HG03469 (cell line): ENCODE results near the gene STAT4.

Experiments
- ATAC-seq: cut with Tn5 transposase; IDR thresholded peaks from one replicate; pipeline ENCODE4 v1.9.1; 2021; ENCODE audit warnings: mild to moderate bottlenecking, moderate library complexity, moderate number of reproducible peaks; ENCODE audit not compliant: unreplicated experiment

Gene STAT4, protein sequence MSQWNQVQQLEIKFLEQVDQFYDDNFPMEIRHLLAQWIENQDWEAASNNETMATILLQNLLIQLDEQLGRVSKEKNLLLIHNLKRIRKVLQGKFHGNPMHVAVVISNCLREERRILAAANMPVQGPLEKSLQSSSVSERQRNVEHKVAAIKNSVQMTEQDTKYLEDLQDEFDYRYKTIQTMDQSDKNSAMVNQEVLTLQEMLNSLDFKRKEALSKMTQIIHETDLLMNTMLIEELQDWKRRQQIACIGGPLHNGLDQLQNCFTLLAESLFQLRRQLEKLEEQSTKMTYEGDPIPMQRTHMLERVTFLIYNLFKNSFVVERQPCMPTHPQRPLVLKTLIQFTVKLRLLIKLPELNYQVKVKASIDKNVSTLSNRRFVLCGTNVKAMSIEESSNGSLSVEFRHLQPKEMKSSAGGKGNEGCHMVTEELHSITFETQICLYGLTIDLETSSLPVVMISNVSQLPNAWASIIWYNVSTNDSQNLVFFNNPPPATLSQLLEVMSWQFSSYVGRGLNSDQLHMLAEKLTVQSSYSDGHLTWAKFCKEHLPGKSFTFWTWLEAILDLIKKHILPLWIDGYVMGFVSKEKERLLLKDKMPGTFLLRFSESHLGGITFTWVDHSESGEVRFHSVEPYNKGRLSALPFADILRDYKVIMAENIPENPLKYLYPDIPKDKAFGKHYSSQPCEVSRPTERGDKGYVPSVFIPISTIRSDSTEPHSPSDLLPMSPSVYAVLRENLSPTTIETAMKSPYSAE

DNA sequence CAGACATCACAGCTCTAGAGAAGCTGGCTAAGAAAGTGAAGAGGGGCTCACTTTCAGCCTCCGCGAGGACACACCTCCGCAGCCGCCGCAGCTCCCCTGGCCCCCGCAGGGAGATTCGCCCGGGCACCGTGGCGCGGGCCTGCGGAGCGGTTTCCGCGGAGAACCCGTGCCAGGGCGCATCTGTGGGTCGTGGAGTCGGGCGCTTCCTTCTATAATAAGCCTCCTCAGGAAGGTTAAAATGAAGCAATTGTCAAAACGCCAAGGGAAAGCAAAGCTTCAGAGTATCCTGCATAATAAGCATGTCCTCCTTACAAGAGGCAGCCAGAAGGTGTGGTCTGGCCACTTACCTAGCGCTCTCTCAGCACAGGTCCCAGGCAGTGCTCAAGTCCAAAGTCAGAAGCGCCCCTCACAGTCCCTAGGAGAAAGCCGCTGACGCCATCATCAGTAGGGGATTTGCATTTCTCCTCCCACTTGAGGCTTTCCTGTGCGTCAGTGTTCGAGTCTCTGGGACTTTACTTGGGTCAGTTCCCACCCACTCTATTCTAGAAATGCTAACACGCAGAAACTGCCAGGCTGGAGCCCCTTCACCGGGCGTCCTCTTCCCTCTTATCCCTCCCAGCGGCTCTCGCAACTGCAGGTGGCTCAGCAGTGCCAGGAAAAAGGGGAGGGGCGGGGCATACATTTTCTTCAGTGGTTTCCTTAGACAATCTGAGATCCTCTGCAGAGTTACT, at the start of gene STAT4:
Gene STAT4 (minus strand): TSS at position 395 of the 731 bp plus-strand sequence. CDS start 2,791 bp downstream, outside the sequence.
- ATAC-seq: peak; percentile 89

DNA sequence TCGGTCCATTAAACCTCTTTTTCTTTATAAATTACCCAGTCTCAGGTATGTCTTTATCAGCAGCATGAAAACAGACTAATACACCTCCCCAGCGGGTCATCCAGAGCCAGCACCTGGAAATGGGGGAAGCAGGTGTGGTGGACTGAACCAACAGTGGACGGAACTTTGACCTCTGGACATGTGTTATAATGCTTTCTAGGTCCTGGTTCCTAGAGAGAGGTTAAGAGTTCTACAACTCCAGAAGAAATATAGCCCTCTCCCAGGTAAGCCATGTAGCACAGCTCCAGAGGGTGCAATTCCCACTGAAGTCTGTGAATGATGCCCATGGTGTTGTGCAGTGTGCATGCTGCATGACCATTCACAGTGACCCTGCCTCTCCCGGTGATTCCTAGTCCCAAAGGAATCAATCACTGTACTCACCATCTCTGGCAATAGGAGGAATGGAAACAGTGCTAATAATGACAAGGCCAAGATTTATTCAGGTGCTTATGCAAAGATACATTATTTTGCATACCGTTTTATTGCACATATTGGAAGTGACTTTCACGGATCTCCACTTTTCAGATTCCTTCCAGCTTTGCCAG, 49.2 kb upstream of the STAT4 start:
- no peak for ATAC-seq

DNA sequence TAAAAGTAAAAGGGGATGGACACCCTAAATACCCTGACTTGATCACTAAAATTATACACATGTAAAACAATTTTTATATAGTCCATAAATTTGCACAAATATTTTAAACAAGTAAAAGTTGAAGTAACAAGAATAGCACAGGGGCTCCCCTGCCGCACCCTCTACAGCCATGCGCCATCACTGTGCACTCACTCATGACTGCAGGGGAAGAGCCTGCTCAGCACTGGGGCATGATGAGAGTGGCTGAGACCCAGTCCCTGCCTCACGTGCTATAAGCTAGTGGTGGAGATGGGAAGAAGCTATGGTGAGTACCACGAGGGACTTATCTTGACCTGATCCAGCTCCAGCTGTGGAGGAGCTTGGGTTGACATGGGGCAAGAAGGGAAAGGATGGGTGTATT, 47.5 kb upstream of the STAT4 start:
- ATAC-seq: no peak

DNA sequence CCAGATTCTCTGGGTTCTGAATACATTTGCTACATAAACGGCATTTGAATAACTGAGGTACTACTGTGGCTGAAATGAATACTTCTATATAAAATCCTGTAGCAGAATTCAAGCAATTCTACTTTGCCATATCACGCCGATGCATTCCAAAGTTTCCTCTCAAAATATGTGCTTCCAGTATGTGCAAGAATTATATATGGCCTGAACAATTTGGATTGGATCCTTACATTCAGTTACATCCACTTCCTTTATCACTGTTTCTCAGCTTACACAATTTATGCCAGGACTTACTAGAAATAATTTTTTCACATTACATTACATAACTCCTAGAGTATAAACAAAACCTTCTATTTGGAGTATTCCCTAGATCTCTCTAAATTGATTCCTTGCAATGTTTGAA, 46.3 kb upstream of the STAT4 start:
- ATAC-seq: no peak

DNA sequence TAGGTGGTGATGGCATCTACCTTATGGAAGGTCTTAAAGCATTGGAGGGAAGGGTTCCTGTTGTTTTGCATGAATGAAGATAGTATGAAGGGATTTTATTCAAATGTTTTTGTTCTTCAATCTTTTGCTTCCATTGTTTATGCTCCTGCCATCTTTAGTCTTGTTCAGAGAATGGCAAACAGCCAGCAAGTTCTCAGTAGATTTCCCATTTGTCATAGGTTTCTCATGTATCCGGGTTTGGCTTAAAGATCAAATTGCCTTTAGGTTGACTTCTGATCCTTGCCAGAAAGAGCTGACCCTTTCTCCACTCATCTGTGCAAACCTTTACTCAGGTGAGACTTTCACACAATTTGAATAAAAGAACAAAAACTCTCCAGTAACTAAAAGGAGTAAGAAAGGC, 44.2 kb upstream of the STAT4 start:
- no peak for ATAC-seq

DNA sequence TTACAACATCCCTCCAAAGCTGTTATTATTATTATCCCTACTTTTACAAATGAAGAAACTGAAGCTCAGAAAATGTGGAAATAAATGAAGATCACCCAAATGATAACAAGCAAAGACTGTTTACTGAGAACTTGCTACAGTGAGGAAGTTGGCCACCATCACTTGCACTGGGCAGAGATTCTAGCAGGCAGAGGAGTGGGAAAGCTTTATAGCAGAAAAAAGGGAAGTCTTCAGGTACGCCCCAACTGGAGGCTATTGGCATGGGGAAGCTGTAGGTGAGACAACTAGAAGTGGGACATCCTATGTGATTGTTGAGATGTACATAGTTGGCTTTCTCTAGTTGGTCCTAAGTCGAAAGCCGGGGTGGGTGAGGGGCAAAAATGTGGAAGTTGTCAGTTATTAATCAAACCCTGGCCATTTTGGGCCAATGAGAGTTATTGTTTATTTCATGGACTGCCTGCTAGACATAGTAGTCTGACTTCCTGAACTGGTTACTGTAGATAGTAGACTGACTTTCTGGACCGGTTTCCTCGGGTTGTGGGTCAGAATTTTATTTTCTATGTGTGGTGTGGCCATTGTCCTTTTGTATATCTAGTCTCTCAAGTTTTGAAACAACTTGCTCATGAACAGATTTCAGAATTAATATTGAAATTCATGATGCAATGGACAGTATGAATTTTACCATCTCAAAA, 40.2 kb upstream of the STAT4 start:
- ATAC-seq: no peak

DNA sequence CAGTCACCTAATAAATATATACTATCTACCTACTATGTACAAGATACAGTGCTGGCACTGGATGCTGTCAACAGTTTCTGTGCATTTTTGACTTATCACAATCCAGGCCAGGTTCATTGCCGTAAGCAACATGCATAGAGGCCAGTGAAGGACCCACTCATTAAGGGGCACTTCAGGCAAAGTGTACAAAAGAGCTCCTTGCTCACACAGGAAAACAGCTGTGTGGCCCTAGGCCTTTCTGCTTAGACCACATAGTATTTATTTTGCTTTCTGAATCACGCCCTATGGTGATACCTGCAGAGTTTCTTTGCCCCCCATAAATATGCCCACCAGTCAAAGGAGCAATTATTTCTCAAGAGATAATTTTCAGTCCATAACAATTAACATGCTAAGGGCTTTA, 39.6 kb upstream of the STAT4 start:
- no peak for ATAC-seq

DNA sequence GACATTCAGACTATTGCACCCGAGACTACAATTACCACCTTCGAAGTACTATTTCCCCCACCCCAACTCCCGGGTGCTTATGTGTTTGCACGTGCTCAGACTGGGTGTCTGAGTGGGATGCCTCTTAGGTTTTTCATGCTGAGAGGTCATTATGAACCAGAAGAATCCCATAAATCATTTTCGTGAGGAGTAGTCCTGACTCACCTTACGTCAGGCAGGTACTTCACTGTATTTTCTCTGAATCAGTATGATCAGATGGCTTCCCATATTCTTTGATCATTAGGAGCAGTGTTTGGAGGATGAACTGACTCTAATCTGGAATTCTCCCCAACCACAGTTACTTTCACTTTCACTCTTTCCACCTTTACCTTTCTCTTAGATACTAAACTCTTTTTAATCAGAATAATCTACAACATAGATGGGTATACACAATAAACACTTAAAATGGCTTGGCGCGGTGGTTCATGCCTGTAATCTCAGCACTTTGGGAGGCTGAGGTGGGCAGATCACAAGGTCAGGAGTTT, 38.4 kb upstream of the STAT4 start:
- no peak for ATAC-seq

DNA sequence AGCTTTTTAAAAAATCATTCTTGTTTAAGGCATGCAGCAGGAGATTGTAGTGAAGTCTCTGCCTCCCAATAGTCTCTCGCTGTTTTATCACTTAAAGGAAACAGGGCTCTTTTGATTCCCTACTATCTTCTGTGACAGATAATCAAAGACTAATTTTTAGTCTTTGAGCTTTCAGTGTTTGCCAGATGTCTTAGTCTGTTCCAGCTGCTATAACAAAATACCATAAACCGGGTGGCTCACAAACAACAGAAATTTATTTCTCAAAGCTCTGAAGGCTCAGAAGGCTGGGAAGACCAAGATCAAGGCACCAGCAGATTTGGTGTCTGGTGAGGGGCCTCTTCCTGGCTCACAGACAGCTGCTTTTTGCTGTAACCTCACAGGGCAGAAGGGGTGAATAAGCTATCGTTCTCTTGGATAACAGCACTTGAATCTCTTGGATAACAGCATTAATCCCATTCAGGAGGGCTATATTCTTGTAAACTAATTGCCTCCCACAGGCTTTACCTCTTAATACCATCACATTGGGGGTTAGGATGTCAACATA, 37.8 kb upstream of the STAT4 start:
- ATAC-seq: no peak

DNA sequence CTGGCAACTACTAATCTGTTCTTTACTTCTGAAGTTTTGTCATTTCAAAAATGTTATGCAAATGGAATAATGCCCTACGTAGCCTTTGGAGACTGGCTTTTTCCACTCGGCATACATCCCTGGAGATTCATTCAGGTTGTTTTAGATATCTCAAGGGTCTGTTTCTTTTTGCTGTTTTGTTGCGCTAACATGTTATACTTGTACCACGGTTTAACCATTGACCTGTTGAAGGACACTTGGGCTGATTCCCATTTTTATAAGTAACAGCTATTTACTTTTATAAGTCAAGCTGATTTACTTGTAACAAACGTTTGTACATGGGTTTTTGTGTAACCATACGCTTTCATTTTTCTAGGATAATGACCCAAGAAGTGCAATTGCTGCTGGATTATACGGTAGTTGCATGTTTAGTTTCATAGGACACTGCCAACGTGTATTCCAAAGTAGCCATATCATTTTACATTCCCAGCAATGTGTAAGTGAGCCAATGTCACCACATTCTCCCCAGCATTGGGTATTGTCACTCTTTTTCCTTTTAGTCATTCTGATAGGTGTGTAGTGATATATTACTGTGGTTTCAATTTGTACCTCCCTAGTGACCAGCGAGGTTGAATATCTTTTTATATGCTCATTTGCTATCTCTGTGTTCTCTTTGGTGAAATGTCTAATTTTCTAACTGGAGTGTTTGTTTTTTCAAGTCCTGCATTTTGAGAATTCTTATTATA, 36.5 kb upstream of the STAT4 start:
- ATAC-seq: no peak

DNA sequence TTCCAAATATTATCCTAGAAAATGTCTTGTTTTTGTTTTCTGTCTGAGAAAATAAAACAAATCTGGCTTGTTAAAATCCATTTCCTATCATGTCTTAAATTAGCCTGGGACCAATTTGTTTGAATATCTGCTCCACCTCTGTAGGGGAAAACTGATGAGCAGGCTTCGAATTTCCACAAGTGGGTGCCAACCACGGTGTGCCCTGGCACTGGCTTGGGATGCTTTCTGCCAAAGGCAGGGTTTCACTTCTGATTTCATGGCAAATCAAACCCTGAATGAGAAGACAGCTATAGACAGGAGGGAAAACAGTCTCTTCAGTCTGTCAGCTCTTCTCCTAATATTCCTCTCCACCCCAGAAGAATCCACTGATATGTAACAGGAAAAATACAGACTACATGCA, 33.7 kb upstream of the STAT4 start:
- no peak for ATAC-seq

DNA sequence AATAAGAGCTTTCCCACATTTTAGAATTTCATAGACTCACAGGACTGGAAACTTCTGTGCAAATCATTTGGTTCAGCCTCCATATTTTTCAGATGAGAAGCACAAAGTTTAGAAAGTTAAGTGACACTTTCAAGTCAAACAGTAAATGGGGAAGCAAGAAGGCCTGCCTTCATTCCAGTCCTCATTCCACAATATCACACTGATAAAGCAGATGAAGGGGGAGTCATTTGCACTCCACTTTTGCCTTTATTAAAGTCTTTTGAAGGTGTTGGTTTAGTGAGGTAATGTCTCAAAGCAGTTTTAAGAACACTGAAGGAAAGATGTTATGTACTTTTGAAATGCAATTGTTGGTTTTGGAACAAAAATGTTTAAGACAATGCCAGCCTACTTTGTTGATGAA, 32.7 kb upstream of the STAT4 start:
- ATAC-seq: no peak

DNA sequence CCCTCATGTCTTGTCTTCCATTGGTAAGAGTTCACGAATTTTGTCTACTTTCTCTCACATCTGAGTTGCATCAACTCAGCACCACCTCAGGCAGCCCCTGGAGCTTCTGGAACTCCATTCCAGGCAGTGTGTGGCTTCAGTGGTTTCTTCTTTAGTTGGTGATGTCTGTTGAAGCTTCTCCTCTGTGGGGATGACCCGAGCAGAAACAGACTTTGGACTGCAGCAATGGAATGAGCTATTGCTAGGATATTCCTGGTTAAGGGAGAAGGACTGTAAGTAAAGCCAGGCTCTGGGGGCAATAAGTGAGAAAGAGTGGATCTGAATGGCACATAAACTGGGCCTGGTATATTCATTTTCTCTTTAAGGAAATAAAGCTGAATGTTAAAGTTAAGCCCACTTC, 32.3 kb upstream of the STAT4 start:
- no peak for ATAC-seq

DNA sequence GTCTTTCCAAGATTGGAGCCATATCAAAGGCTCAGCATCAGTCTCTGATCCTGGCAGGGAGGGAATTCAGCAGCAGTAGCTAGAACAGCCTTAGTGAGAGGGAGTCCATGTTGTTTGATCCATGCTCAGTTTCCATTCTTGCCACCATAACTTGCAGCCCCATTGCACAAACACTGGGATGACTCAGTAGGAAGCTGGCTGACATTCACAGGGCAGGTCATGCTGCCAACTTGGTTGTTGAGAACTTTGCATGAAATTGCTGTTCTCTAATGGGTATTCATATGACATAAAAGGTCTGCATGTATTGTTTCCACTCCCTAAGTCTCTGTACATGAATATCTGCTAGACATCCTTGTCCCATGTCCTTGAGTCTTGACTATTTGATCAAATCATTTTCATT, 29.9 kb upstream of the STAT4 start:
- ATAC-seq: no peak

DNA sequence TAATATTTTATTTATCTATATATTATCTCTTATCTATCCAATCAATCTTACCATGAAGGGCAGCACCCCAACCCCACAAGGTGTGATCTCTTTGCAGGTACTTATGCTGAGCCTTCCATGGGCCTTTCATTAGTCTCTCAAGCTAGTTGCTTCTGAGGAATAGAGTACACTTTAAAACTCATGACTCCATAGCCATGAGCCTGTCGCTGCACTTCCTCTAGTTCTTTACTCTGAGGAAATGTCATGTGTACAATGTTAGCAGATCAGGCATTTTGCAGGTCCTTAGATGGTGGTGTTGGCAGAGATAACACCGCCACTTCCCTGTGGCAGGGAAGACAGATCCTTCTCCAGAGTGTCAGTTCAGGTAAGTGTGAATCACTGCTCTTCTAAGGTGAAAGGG, 29.5 kb upstream of the STAT4 start:
- ATAC-seq: no peak

DNA sequence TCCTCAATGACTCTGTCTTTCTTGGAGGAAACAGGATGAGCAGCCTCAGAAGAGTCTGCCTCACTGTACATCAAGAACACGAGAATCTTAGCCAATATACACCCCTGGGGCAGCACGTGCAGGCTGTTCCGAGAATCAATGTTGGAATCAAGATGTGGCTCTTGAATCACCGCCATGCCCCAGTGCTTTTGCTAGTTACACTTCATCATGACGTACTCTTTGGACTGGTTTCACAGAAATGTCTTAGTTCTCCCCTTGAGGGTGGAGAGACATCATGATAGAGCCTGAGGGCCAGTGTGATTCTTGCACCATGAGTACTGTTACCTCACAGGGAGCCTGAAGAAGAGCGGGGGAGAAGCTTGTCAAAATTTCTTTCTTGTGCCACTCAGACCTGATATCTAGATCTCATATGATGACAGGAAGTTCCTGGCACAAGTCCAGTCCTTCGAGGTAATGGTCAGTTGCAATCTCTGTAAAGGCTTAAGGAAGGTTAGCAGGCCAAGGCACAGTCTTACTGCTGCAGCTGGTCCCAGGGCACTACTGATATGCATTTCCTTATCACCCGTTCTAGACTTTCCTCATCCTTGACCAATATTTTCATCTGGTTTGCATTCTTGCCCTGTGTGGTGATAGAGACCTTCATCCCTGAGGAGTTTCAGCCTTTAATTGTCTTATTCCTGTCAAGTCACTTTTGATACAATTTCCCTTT, 28.2 kb upstream of the STAT4 start:
- no peak for ATAC-seq

DNA sequence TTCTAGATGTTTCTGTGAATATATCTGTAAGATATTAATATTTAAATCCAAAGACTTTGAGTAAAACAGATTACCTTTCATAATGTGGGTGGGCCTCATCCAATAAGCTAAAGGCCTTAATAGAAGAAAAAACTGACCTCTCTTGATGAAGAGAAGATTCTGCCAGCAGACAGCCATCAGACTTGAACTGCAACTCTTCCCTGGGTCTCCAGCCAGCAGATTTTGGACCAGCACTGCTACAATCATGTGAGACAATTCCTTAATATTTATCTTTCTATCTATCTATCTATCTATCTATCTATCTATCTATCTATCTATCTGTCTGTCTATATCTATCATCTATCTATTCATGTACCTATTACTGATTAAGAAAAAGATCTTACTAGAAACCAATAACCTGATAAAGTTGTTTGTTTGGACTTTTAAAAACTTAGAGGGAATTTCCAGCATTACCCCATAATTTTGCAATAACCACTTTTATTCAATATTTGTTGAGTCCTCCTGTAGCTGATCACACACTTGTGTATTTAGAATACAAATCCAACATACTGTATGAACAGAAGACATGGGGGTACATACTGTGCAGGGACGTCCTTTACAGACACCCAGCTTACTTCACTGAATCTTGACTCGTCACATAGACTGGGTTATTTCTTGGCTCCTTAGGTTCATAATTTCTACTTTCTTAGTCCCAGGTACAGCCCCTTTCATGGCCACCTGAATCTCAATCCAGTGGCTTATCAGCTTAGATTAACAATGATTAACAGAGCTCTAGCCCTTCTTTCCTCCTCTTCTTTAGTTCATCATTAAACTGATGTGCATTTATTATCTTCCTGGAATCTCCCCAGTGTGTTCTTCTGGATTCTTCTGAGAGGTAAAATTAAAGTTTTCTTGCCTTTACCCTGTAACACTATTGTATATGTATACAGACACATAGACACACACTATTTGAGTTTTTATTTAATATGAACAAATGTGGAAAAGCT, 27.2 kb upstream of the STAT4 start:
- no peak for ATAC-seq
